Activated CD4-positive, alpha-beta memory T cell treated with anti-CD3 and anti-CD28 coated beads for 36 hours (primary cell): Measurements from ENCODE around the gene SCN3A. TPM values are rescaled to one million over a fixed set of nuclear protein-coding genes. Genes with fewer than 3 reads are reported as not detected.

ENCODE experiments used
- CTCF ChIA-PET: fragments of 350-600 bp; sonication (Branson Sonifier 250); formaldehyde crosslinking; loops from one replicate; lab custom pipeline; 2021; ENCODE audit warnings: antibody characterized with exemption, inconsistent platforms; lab: Charles Lee
- POLR2A ChIA-PET: fragments of 350-600 bp; sonication (Branson Sonifier 250); formaldehyde crosslinking; loops from one replicate; lab custom pipeline; 2021; ENCODE audit warnings: antibody characterized with exemption; lab: Charles Lee
- DNase-seq: peaks from one replicate; pipeline ENCODE4 v3.0.0-alpha.2; 2020
- H3K27ac Mint-ChIP-seq: one replicate; pipeline ENCODE4 v1.8.0; 2021; ENCODE audit warnings: mixed read lengths
- H3K27me3 Mint-ChIP-seq: one replicate; pipeline ENCODE4 v1.8.0; 2021; ENCODE audit warnings: mixed read lengths
- H3K36me3 Mint-ChIP-seq: one replicate; pipeline ENCODE4 v1.8.0; 2021; ENCODE audit warnings: mixed read lengths
- H3K4me1 Mint-ChIP-seq: one replicate; pipeline ENCODE4 v1.8.0; 2021; ENCODE audit warnings: low read depth, mixed read lengths
- H3K4me3 Mint-ChIP-seq: one replicate; pipeline ENCODE4 v1.8.0; 2021; ENCODE audit warnings: mild to moderate bottlenecking, mixed read lengths
- H3K9me3 Mint-ChIP-seq: one replicate; pipeline ENCODE4 v1.8.0; 2021; ENCODE audit warnings: mixed read lengths
- intact Hi-C: fragments of 100-400 bp; cut with micrococcal nuclease; formaldehyde crosslinking; loops from one replicate; pipeline ENCODE4 v1.15.1; 2023
- total RNA-seq, 2 experiments: library from RNA; stranded (reverse); gene quantifications; one replicate each; pipeline ENCODE4 v1.2.3, GENCODE V29; 2021

Gene SCN3A
- total RNA-seq, 2 experiments from 2014 or later: not detected

- no peaks in the 10 kb centered on the region for H3K27me3 Mint-ChIP-seq
- no peak for DNase-seq
- intact Hi-C loops: no loop called here
- ChIA-PET POLR2A (no interaction called here), CTCF (no interaction called here)
- no peak overlapping the region for H3K27ac Mint-ChIP-seq
- no peaks in the 10 kb centered on the region for H3K4me1 Mint-ChIP-seq
- H3K4me3 Mint-ChIP-seq: no peak overlapping the region
- H3K9me3 Mint-ChIP-seq: no peaks in the 10 kb centered on the region
- no peaks in the 10 kb centered on the region for H3K36me3 Mint-ChIP-seq
These were observed 143.4 kb downstream of the SCN3A start for GRCh38 chr2:165060411-165060810.

GRCh38 chr2:165058476-165059265 is 145.2 kb downstream of the SCN3A start:
- Mint-ChIP-seq H3K27me3 (no peaks in the 10 kb centered on the region), H3K4me1 (peaks cover 3% of the 10 kb centered on the region), H3K27ac (no peak overlapping the region), H3K36me3 (no peaks in the 10 kb centered on the region), H3K4me3 (no peak overlapping the region), H3K9me3 (no peaks in the 10 kb centered on the region)
- intact Hi-C loops: no loop called here
- no peak for DNase-seq
- CTCF ChIA-PET: no interaction called here
- POLR2A ChIA-PET: no interaction called here

- POLR2A ChIA-PET: no interaction called here
- Mint-ChIP-seq H3K9me3 (no peaks in the 10 kb centered on the region), H3K4me3 (no peak overlapping the region), H3K4me1 (peaks cover 3% of the 10 kb centered on the region), H3K27me3 (no peaks in the 10 kb centered on the region), H3K27ac (no peak overlapping the region), H3K36me3 (no peaks in the 10 kb centered on the region)
- DNase-seq: no peak
- intact Hi-C loops: no loop called here
- CTCF ChIA-PET: no interaction called here
These were observed 145.9 kb downstream of the SCN3A start for GRCh38 chr2:165057931-165058330.

DNA sequence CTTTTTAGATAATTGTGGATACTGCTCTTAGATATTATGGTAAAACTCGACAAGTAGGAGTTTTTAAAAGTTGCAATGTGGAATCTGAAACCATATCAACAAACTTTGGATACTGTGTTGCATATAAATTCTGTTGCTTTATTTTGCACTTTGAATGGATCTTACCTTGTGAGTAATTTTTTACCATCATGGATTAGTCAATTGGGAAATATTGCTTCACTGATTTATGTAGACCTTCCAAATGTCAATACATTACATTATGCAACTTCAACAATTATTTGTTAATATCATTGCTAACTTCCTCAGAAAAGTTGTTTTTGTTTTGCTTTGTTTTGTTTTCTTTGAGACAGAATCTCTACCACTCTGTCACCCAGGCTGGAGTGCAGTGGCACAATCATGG is 146.5 kb downstream of the SCN3A start:
- H3K27ac Mint-ChIP-seq: no peak overlapping the region
- ChIA-PET CTCF (interaction anchor here (0.6 kb wide), 1 partner anchor 198 kb away, joined by 3 read pairs; no protein-coding TSS in a partner anchor), POLR2A (no interaction called here)
- no peak overlapping the region for H3K4me3 Mint-ChIP-seq
- intact Hi-C loops: no loop called here
- peaks cover 3% of the 10 kb centered on the region for H3K4me1 Mint-ChIP-seq
- H3K27me3 Mint-ChIP-seq: no peaks in the 10 kb centered on the region
- H3K9me3 Mint-ChIP-seq: no peaks in the 10 kb centered on the region
- H3K36me3 Mint-ChIP-seq: no peaks in the 10 kb centered on the region
- DNase-seq: no peak

DNA sequence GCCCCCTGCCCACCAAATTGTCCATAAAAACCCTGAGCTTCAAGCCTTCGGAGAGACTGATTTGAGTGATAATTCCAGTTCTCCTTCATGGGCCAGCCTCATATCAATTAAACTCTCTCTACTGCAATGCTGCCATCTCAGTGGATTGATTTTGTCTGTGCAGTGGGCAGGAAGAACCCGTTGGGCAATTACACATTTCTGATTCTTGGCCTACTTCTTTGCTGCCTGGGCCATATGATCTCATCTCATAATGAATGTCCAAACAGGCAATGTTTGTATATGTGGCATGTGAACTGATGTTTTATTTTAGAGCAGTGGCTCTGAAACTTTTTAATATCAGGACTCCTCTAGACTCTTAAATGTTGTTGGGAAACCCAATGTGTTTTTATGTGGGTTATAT is 147.3 kb downstream of the SCN3A start:
- Mint-ChIP-seq H3K36me3 (no peaks in the 10 kb centered on the region), H3K27ac (no peak overlapping the region), H3K9me3 (no peaks in the 10 kb centered on the region), H3K4me3 (no peak overlapping the region), H3K27me3 (no peaks in the 10 kb centered on the region), H3K4me1 (peaks cover 3% of the 10 kb centered on the region)
- intact Hi-C loops: no loop called here
- CTCF ChIA-PET: interaction anchor here (0.5 kb wide), 1 partner anchor 980 kb away, joined by 4 read pairs; no protein-coding TSS in a partner anchor
- POLR2A ChIA-PET: no interaction called here
- no peak for DNase-seq

GRCh38 chr2:165055082-165055851 is 148.6 kb downstream of the SCN3A start:
- intact Hi-C loops: no loop called here
- ChIA-PET POLR2A (interaction anchor here (0.7 kb wide), 1 partner anchor 21 kb away, joined by 3 read pairs; no protein-coding TSS in a partner anchor), CTCF (no interaction called here)
- no peak overlapping the region for H3K27ac Mint-ChIP-seq
- no peaks in the 10 kb centered on the region for H3K9me3 Mint-ChIP-seq
- DNase-seq: no peak
- peaks cover 3% of the 10 kb centered on the region for H3K4me1 Mint-ChIP-seq
- H3K36me3 Mint-ChIP-seq: no peaks in the 10 kb centered on the region
- H3K4me3 Mint-ChIP-seq: no peak overlapping the region
- H3K27me3 Mint-ChIP-seq: no peaks in the 10 kb centered on the region

- Mint-ChIP-seq H3K27me3 (no peaks in the 10 kb centered on the region), H3K4me3 (no peak overlapping the region), H3K9me3 (no peaks in the 10 kb centered on the region), H3K27ac (no peak overlapping the region), H3K36me3 (no peaks in the 10 kb centered on the region), H3K4me1 (peaks cover 3% of the 10 kb centered on the region)
- ChIA-PET POLR2A (no interaction called here), CTCF (no interaction called here)
- intact Hi-C loops: no loop called here
- no peak for DNase-seq
These were observed 149.2 kb downstream of the SCN3A start for GRCh38 chr2:165054652-165055051.

DNA sequence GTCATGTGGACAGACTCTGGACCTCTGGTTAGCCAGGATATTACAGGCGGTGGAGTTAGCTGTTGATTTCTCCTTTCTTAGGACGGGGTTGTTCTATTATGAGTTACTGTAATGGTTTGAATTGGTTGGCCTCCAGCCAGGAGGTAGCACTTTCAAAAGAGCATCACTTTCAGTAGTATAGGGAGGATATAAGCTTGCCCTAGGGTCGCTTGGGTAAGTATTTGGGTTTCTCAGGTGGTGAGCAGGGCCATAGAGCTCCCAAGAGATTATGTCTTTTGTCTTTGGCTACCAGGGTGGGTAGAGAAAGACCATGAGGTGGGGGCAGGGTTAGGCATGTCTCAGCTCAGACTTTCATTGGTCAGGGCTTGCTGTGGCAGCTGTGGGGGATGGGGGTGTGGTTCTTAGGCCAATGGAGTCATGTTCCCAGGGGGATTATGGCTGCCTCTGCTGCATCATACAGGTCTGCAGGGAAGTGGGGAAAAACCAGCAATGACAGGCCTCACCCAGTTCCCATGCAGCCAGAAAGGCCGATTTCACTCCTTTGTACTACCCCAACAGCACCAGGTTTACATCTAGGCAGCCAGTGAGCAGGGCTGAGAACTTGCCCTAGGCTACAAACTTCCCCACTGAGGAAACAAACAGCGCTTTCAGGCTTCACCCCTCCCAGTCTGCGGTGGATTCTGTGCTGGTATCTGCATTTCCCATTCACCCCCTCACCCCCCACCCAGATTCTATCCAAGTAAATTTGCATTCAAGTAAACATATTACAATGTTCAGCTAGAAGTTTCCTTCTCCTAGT is 159.1 kb downstream of the SCN3A start:
- no peaks in the 10 kb centered on the region for H3K4me1 Mint-ChIP-seq
- H3K4me3 Mint-ChIP-seq: no peak overlapping the region
- H3K36me3 Mint-ChIP-seq: no peaks in the 10 kb centered on the region
- H3K27ac Mint-ChIP-seq: no peak overlapping the region
- POLR2A ChIA-PET: no interaction called here
- intact Hi-C loops: no loop called here
- DNase-seq: no peak
- H3K27me3 Mint-ChIP-seq: no peaks in the 10 kb centered on the region
- CTCF ChIA-PET: no interaction called here
- H3K9me3 Mint-ChIP-seq: no peaks in the 10 kb centered on the region

Other genes starting within 250 kb of the SCN3A start
- gene SLC38A11, start 248.5 kb downstream of the SCN3A start, total RNA-seq: not detected
- not detected for gene SCN2A, start 35.4 kb upstream of the SCN3A start, total RNA-seq